ENCODE data around the gene HUWE1.

- TF ChIP-seq CTCF (IDR thresholded peaks at IDR 0.05) (no peak), POLR2A (IDR thresholded peaks at IDR 0.05) (no peak)
These were observed 27.6 kb upstream of the HUWE1 start for GRCh38 chrX:53713987-53714579.

Data from suprapubic skin (tissue), 3 donors.